ENCODE results near the gene SERINC1. TPM values are rescaled to one million over a fixed set of nuclear protein-coding genes. Genes with fewer than 3 reads are reported as not detected.
A peak's percentile ranks its signal among the peaks of the same experiment; 100 is the strongest.

Gene SERINC1
- total RNA-seq, 1 experiment from 2014 or later: 31.3 TPM

DNA sequence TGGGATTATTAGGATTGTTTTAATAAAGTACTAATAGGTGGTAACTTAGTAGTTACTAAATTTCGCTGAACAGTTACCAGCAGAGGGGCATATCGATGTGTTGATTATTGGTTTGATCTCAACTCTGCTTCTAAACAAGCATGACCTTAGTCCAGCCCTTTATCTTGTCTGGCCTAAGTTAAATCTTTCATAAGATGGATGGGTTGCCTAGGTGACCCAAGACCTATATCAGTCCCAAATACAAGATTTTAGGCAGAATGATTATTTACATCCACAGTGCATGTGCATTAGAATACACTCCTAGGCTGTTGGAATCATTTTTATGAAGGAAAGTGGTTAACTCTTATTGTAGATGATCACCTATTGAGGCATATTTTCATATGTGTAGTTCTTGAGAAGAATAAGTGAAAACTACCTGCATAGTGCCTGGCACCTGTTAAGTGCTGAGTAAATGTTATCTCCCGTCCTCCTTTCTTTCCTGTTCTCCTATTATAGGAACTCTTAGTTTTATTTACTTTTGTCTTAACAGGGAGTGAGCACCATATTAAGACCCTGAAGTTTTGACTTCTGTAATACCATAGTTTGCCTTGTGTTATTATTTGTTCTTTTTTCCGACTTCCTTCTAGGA lies 71.0 kb downstream of the SERINC1 start:
- ATAC-seq (no peak), DNase-seq (ENCODE audit: low spot score) (no peak)
- ChIA-PET CTCF (no interaction called here), POLR2A (no interaction called here)
- Mint-ChIP-seq H3K27me3 (ENCODE audit: low read depth) (peaks cover 45% of the 10 kb centered on the region), H3K36me3 (no peaks in the 10 kb centered on the region), H3K4me3 (peak overlapping the region; percentile 91), H3K27ac (no peak overlapping the region), H3K9me3 (no peaks in the 10 kb centered on the region), H3K4me1 (peaks cover 11% of the 10 kb centered on the region)
- TF ChIP-seq, protein P1, sequence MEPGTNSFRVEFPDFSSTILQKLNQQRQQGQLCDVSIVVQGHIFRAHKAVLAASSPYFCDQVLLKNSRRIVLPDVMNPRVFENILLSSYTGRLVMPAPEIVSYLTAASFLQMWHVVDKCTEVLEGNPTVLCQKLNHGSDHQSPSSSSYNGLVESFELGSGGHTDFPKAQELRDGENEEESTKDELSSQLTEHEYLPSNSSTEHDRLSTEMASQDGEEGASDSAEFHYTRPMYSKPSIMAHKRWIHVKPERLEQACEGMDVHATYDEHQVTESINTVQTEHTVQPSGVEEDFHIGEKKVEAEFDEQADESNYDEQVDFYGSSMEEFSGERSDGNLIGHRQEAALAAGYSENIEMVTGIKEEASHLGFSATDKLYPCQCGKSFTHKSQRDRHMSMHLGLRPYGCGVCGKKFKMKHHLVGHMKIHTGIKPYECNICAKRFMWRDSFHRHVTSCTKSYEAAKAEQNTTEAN (CRISPR knock-in tag; IDR thresholded peaks at IDR 0.05): no peak
- no peak for TF ChIP-seq ZNF219 (CRISPR knock-in tag; IDR thresholded peaks at IDR 0.05; ENCODE audit: borderline replicate concordance)

DNA sequence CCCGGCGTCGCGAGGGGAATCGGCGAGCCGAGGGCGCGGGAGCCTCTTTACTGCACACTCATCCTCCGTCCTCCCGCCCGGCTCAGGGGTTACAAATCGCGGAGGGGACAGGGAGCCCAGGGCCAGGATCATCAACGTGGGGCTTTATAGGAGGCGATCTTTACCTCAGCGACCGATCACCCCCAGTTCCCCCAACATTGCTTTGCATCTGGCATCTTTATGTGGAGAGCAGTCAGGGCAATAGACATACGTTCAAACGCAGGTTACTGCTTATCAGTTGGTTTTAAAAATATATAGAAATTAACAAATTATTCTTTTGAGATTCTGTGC lies 71.5 kb downstream of the SERINC1 start:
- Mint-ChIP-seq H3K4me1 (peaks cover 10% of the 10 kb centered on the region), H3K36me3 (no peaks in the 10 kb centered on the region), H3K9me3 (no peaks in the 10 kb centered on the region), H3K27ac (peak overlapping the region; percentile 78; the same call in 1 of the 2 replicates), H3K27me3 (ENCODE audit: low read depth) (peaks cover 50% of the 10 kb centered on the region), H3K4me3 (peak overlapping the region; percentile 91)
- ChIA-PET POLR2A (interaction anchor here (1.0 to 1.1 kb wide), 2 partner anchors 72 to 211 kb away, joined by 3 read pairs; partner anchors contain the start of gene SERINC1), CTCF (interaction anchor here (0.6 to 1.5 kb wide), 3 partner anchors 19 to 469 kb away, joined by 3 read pairs; no protein-coding TSS in a partner anchor)
- ATAC-seq (peak; percentile 4), DNase-seq (ENCODE audit: low spot score) (no peak)
- TF ChIP-seq PRDM15 (CRISPR knock-in tag; IDR thresholded peaks at IDR 0.05): no peak
- no peak for TF ChIP-seq FOXP4 (CRISPR knock-in tag; IDR thresholded peaks at IDR 0.05)
- TF ChIP-seq, protein P2, sequence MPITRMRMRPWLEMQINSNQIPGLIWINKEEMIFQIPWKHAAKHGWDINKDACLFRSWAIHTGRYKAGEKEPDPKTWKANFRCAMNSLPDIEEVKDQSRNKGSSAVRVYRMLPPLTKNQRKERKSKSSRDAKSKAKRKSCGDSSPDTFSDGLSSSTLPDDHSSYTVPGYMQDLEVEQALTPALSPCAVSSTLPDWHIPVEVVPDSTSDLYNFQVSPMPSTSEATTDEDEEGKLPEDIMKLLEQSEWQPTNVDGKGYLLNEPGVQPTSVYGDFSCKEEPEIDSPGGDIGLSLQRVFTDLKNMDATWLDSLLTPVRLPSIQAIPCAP (CRISPR knock-in tag; IDR thresholded peaks at IDR 0.05): no peak
- TF ChIP-seq, protein P3, sequence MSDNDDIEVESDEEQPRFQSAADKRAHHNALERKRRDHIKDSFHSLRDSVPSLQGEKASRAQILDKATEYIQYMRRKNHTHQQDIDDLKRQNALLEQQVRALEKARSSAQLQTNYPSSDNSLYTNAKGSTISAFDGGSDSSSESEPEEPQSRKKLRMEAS (CRISPR knock-in tag; IDR thresholded peaks at IDR 0.05): no peak
- TF ChIP-seq, protein P4, sequence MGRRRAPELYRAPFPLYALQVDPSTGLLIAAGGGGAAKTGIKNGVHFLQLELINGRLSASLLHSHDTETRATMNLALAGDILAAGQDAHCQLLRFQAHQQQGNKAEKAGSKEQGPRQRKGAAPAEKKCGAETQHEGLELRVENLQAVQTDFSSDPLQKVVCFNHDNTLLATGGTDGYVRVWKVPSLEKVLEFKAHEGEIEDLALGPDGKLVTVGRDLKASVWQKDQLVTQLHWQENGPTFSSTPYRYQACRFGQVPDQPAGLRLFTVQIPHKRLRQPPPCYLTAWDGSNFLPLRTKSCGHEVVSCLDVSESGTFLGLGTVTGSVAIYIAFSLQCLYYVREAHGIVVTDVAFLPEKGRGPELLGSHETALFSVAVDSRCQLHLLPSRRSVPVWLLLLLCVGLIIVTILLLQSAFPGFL (CRISPR knock-in tag; IDR thresholded peaks at IDR 0.05; ENCODE audit: borderline replicate concordance): no peak
- no peak for TF ChIP-seq NFYB (CRISPR knock-in tag; conservative IDR thresholded peaks at IDR 0.05; ENCODE audit: low read depth)
- TF ChIP-seq NR2C2 (CRISPR knock-in tag; IDR thresholded peaks at IDR 0.05): no peak
- no peak for TF ChIP-seq ESRRA (CRISPR knock-in tag; IDR thresholded peaks at IDR 0.05; ENCODE audit: borderline replicate concordance)
- TF ChIP-seq KAT7 (CRISPR knock-in tag; IDR thresholded peaks at IDR 0.05; ENCODE audit: borderline replicate concordance): no peak
- no peak for TF ChIP-seq OVOL2 (CRISPR knock-in tag; IDR thresholded peaks at IDR 0.05; ENCODE audit: borderline replicate concordance)
- no peak for TF ChIP-seq NR1H2 (CRISPR knock-in tag; IDR thresholded peaks at IDR 0.05)
- TF ChIP-seq SOX15 (CRISPR knock-in tag; IDR thresholded peaks at IDR 0.05): no peak
- no peak for TF ChIP-seq ZNF671 (CRISPR knock-in tag; IDR thresholded peaks at IDR 0.05)
- TF ChIP-seq STAT6 (CRISPR knock-in tag; conservative IDR thresholded peaks at IDR 0.05; ENCODE audit: low read depth): no peak
- TF ChIP-seq ARID4B (CRISPR knock-in tag; IDR thresholded peaks at IDR 0.05; ENCODE audit: borderline replicate concordance): no peak
- TF ChIP-seq TEAD4 (CRISPR knock-in tag; IDR thresholded peaks at IDR 0.05): no peak

Data from WTC11 (cell line).